Left ventricle myocardium inferior (tissue), 1 donor: ENCODE data around the gene RSBN1. TPM values are rescaled to one million over a fixed set of nuclear protein-coding genes. Genes with fewer than 3 reads are reported as not detected.

Source experiments
- DNase-seq: peaks from one replicate; pipeline ENCODE4 v3.0.0-alpha.2; 2020
- H3K27ac ChIP-seq: fragments of 200-600 bp; replicated peaks from 2 replicates; pipeline ENCODE4 v1.8.0; 2021
- H3K27me3 ChIP-seq: fragments of 200-600 bp; 2 replicates; pipeline ENCODE4 v1.8.0; 2021; ENCODE audit warnings: low read depth
- H3K36me3 ChIP-seq: fragments of 200-600 bp; 2 replicates; pipeline ENCODE4 v1.8.0; 2021
- H3K4me1 ChIP-seq: fragments of 200-600 bp; 2 replicates; pipeline ENCODE4 v1.8.0; 2021
- H3K4me3 ChIP-seq: fragments of 200-600 bp; 2 replicates; pipeline ENCODE4 v1.8.0; 2021; ENCODE audit warnings: mild to moderate bottlenecking, moderate library complexity
- H3K9me3 ChIP-seq: fragments of 200-600 bp; replicated peaks from 2 replicates; pipeline ENCODE4 v1.8.0; 2021
- intact Hi-C: fragments of 100-400 bp; cut with micrococcal nuclease; formaldehyde crosslinking; loops from one replicate; pipeline ENCODE4 v1.11.0; 2022
- total RNA-seq: library from RNA; stranded (reverse); fragmentation: NEBNext Ultra II Directional; extraction: Animal tissue kit (Norgen Biotek cat#: 25700); gene quantifications from one replicate; pipeline ENCODE4 v1.2.1, GENCODE V29; 2021
- TF ChIP-seq, protein P1 (sequence below): fragments of 200-600 bp; IDR thresholded peaks from 2 replicates; pipeline ENCODE4 v1.8.0; 2021; ENCODE audit warnings: antibody characterized with exemption, mild to moderate bottlenecking, borderline replicate concordance
- donor health status: DM: no; HTN: yes; CAD: no; lungs with severe emphysema.

Gene RSBN1
- total RNA-seq, 1 donor from 2014 or later: 7.6 TPM

DNA sequence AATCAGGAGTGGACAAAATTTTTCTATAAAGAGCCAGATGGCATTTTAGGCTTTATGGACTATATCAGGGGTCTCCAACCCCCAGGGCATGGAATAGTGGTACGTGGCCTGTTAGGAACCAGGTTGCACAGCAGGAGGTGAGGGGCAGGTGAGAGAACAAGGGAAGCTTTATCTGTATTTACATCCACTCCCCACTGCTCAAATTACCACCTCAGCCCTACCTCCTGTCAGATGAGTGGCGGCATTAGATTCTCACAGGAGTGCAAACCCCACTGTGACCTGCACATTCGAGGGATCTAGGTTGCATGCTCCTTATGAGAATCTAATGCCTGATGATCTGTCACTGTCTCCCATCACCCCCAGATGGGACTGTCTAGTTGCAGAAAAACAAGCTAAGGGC, 66.9 kb downstream of the RSBN1 start:
- TF ChIP-seq, protein P1, sequence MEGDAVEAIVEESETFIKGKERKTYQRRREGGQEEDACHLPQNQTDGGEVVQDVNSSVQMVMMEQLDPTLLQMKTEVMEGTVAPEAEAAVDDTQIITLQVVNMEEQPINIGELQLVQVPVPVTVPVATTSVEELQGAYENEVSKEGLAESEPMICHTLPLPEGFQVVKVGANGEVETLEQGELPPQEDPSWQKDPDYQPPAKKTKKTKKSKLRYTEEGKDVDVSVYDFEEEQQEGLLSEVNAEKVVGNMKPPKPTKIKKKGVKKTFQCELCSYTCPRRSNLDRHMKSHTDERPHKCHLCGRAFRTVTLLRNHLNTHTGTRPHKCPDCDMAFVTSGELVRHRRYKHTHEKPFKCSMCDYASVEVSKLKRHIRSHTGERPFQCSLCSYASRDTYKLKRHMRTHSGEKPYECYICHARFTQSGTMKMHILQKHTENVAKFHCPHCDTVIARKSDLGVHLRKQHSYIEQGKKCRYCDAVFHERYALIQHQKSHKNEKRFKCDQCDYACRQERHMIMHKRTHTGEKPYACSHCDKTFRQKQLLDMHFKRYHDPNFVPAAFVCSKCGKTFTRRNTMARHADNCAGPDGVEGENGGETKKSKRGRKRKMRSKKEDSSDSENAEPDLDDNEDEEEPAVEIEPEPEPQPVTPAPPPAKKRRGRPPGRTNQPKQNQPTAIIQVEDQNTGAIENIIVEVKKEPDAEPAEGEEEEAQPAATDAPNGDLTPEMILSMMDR: no peak
- Histone ChIP-seq H3K36me3 (peaks cover 16% of the 10 kb centered on the region), H3K4me1 (no peaks in the 10 kb centered on the region), H3K27me3 (no peaks in the 10 kb centered on the region), H3K4me3 (no peak overlapping the region), H3K27ac (no peak overlapping the region), H3K9me3 (no peaks in the 10 kb centered on the region)
- intact Hi-C loops: no loop called here
- no peak for DNase-seq

DNA sequence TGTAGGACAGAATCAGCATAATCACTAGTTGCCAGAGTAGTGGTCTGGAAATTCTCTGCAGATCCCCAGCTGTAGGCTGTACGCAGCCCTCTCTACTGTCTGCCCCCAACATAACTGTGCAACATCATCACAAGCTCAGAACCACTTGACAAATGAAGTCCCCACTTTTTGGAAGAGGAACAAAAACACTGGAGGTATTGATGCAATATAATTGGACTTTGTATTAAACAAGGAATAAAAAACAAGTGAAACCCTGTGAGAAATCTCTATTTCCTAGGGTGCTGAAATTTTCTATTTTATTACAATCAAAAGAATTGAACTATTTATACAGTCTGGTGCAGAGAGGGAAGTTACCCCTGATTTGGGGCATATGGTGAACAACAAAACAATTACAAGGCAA, 68.2 kb downstream of the RSBN1 start:
- DNase-seq: no peak
- no peaks in the 10 kb centered on the region for H3K4me1 ChIP-seq
- H3K27me3 ChIP-seq: no peaks in the 10 kb centered on the region
- H3K4me3 ChIP-seq: no peak overlapping the region
- intact Hi-C loops: no loop called here
- peaks cover 8% of the 10 kb centered on the region for H3K36me3 ChIP-seq
- no peaks in the 10 kb centered on the region for H3K9me3 ChIP-seq
- H3K27ac ChIP-seq: no peak overlapping the region
- TF ChIP-seq, protein P1: no peak

DNA sequence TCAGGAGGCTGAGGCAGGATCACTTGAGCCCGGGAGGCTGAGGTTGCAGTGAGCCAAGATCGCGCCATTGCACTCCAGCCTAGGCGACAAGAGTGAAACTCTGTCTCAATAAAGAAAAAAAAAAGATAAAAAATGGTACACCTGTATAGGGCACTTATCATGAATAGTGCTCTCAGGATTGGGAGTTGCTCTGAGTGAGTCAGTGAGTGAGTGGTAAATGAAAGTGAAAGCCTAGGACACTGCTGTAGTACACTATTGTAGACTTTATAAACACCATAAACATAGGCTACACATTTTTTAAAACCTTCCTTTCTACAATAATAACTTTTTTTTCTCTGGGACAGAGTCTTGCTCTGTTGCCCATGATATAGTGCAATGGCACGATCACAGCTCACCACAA, 69.8 kb downstream of the RSBN1 start:
- H3K36me3 ChIP-seq: peaks cover 11% of the 10 kb centered on the region
- no peaks in the 10 kb centered on the region for H3K27me3 ChIP-seq
- TF ChIP-seq, protein P1: no peak
- no peak for DNase-seq
- no peaks in the 10 kb centered on the region for H3K9me3 ChIP-seq
- intact Hi-C loops: no loop called here
- H3K4me3 ChIP-seq: no peak overlapping the region
- no peaks in the 10 kb centered on the region for H3K4me1 ChIP-seq
- no peak overlapping the region for H3K27ac ChIP-seq

- TF ChIP-seq, protein P1: no peak
- Histone ChIP-seq H3K27me3 (no peaks in the 10 kb centered on the region), H3K27ac (no peak overlapping the region), H3K4me1 (no peaks in the 10 kb centered on the region), H3K36me3 (peaks cover 56% of the 10 kb centered on the region), H3K9me3 (no peaks in the 10 kb centered on the region), H3K4me3 (no peak overlapping the region)
- DNase-seq: no peak
- intact Hi-C loops: no loop called here
Measured at GRCh38 chr1:113734357-113735055, 77.8 kb downstream of the RSBN1 start.

GRCh38 chr1:113732802-113733201, 79.5 kb downstream of the RSBN1 start:
- intact Hi-C loops: no loop called here
- TF ChIP-seq, protein P1: no peak
- Histone ChIP-seq H3K27me3 (no peaks in the 10 kb centered on the region), H3K27ac (no peak overlapping the region), H3K9me3 (no peaks in the 10 kb centered on the region), H3K36me3 (peaks cover 57% of the 10 kb centered on the region), H3K4me1 (no peaks in the 10 kb centered on the region), H3K4me3 (no peak overlapping the region)
- DNase-seq: no peak
